Measurements from ENCODE around the gene LYG2. TPM values are rescaled to one million over a fixed set of nuclear protein-coding genes. Genes with fewer than 3 reads are reported as not detected.
"Not testable (repeated sequence)": the region's sequence is repeated elsewhere in the genome, so short reads cannot be mapped to it uniquely, and the experiment has no call there.

Gene LYG2
- total and polyA plus RNA-seq, 2 of the 4 experiments (the other 2 are of a cell fraction), result not detected

GRCh38 chr2:99233177-99233576 is 22.3 kb downstream of the LYG2 start:
- H3K23ac ChIP-seq (ENCODE audit: low read depth, low read length); H3K27ac ChIP-seq (ENCODE audit: insufficient read depth, low read length); BruUV-seq (replicated peaks); H3K36me3 ChIP-seq (ENCODE audit: control insufficient read depth, insufficient read depth, low read length); H4K91ac ChIP-seq (ENCODE audit: insufficient read depth, low read depth, low read length); H4K8ac ChIP-seq (ENCODE audit: low read depth in 2 of 2, low read length in 2 of 2); in situ Hi-C loops (cut with MboI; ENCODE audit: low sequenced_read_pairs); H2AK5ac ChIP-seq (ENCODE audit: low read depth, low read length); H2BK15ac ChIP-seq (ENCODE audit: low read depth, low read length); H2BK120ac ChIP-seq (ENCODE audit: low read depth, low read length); H3K56ac ChIP-seq (ENCODE audit: extremely low read depth, insufficient read depth, low read length); ATAC-seq (ENCODE audit: low read depth); H3K4me3 ChIP-seq (ENCODE audit: insufficient read depth, low read depth, low read length); H2BK5ac ChIP-seq (ENCODE audit: low read depth, low read length, poor library complexity, severe bottlenecking); H4K20me1 ChIP-seq (ENCODE audit: insufficient read depth, low read length); intact Hi-C loops (cut with micrococcal nuclease); H3K4me2 ChIP-seq (ENCODE audit: low read depth, low read length); H3K4me1 ChIP-seq (ENCODE audit: control insufficient read depth, insufficient read depth, low read length); H3K9me1 ChIP-seq (ENCODE audit: insufficient read depth, low read length); H2BK20ac ChIP-seq (ENCODE audit: low read depth, low read length); H2AFZ ChIP-seq (replicated peaks; ENCODE audit: low read length, poor library complexity); H3K14ac ChIP-seq (replicated peaks; ENCODE audit: low read depth, low read length); H3K9ac ChIP-seq (ENCODE audit: low read depth, low read length); H2AK9ac ChIP-seq (replicated peaks; ENCODE audit: low read depth, low read length, poor library complexity); H3K27me3 ChIP-seq (ENCODE audit: control insufficient read depth, insufficient read depth, low read length); H3K4ac ChIP-seq (ENCODE audit: low read depth, low read length); dilution Hi-C loops (cut with HindIII; ENCODE audit: low sequenced_read_pairs, unreplicated experiment); CTCF ChIA-PET; POLR2A ChIA-PET (ENCODE audit: unreplicated experiment); H3K9me3 ChIP-seq (ENCODE audit: control insufficient read depth, insufficient read depth, low read length); H3K18ac ChIP-seq (ENCODE audit: low read depth, low read length); H4K5ac ChIP-seq (ENCODE audit: low read depth, low read length); DNase-seq; H3K79me1 ChIP-seq (ENCODE audit: low read depth in 1 of 2, low read length in 2 of 2): not testable (repeated sequence)
